ENCODE results near the gene PAQR7. TPM values are rescaled to one million over a fixed set of nuclear protein-coding genes. Genes with fewer than 3 reads are reported as not detected.

The PAQR7 gene, protein sequence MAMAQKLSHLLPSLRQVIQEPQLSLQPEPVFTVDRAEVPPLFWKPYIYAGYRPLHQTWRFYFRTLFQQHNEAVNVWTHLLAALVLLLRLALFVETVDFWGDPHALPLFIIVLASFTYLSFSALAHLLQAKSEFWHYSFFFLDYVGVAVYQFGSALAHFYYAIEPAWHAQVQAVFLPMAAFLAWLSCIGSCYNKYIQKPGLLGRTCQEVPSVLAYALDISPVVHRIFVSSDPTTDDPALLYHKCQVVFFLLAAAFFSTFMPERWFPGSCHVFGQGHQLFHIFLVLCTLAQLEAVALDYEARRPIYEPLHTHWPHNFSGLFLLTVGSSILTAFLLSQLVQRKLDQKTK
- 8.0 TPM for polyA plus RNA-seq (2013, experiment 1 of 2)
- polyA plus RNA-seq (2013, experiment 2 of 2), result 8.1 TPM

DNA sequence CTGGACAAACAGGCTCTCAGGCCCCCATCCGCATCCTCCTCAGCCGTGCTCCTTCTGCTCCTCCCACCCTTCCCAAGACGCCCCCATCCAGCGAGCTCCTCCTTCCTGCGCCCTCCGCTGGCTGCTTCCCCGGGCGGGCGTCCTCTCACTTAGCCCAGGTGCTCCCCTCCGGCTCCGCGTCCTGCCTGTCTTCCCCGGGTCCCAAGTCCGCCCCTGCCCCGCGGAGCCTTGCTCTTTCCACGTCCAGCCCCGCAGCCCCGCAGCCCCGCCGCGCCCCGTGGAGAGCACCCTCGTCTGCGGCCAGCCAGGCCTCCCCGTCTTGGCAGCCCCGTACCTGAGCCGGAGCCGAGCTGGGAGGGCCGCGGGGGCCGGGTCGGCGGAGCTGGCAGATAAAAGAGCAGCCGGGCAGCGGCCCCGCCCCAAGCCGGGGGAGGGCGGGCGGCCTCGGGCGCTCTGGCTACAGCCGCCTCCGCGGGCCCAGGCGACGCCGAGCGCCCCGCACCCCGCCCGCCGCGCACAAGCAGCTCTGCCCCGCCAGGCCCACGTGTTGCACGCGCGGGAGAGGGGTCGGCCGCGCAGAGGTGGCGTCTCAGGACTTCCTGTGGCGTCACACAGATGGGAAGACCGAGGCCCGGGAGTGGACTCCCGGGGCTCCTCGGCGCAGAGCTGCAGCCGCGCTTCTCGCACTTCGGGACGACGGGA, at the start of gene PAQR7:
Gene PAQR7 (minus strand): TSS at position 555 of the 702 bp plus-strand sequence. CDS start 11,869 bp downstream, outside the sequence.
- Histone ChIP-seq H3K4me3 (ENCODE audit: extremely low read depth, insufficient read depth, low read length, poor library complexity, severe bottlenecking) (peak within 1 kb of the TSS; percentile 62), H3K4me1 (ENCODE audit: control insufficient read depth, insufficient read depth, low read length, poor library complexity, severe bottlenecking) (peaks cover 10% of the 10 kb centered on the region), H3K9me3 (ENCODE audit: control insufficient read depth, low read length) (no peaks in the 10 kb centered on the region), H3K36me3 (ENCODE audit: control insufficient read depth, insufficient read depth, low read length) (no peaks in the 10 kb centered on the region), H3K27ac (ENCODE audit: low read depth, low read length, severe bottlenecking) (peak within 1 kb of the TSS; percentile 83)
- 0 to 1% methylated on average over 63 of the region's 75 CpGs for WGBS, 2 experiments (ENCODE audit: insufficient coverage in 2 of 2)

DNA sequence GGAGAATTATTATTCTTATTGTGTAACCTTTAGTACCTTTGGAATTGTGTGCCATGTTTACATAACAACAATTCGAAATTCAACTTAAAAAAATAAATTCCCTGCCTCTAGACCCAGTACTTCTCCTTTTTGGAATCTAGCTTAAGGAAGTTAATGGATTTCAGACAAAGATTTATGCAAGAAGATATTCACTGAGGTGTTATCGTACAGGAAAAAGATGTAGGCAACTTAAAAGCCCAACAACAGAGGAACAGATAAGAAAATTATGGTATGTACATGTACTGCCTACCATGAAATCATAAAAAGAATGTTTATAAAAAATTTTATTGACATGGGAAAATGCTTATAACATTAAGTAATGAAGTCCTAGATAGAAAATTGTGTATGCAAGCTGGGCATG, 48.9 kb upstream of the PAQR7 start:
- Histone ChIP-seq H3K36me3 (ENCODE audit: control insufficient read depth, insufficient read depth, low read length) (no peaks in the 10 kb centered on the region), H3K4me3 (ENCODE audit: extremely low read depth, insufficient read depth, low read length, poor library complexity, severe bottlenecking) (no peak overlapping the region), H3K4me1 (ENCODE audit: control insufficient read depth, insufficient read depth, low read length, poor library complexity, severe bottlenecking) (peaks cover 10% of the 10 kb centered on the region), H3K27ac (ENCODE audit: low read depth, low read length, severe bottlenecking) (no peak overlapping the region), H3K9me3 (ENCODE audit: control insufficient read depth, low read length) (no peaks in the 10 kb centered on the region)
- WGBS, 2 experiments (ENCODE audit: insufficient coverage in 2 of 2), result 100% methylated on average over 1 of the region's 2 CpGs; no CpG with 5 or more reads in 1 of the 2 experiments

DNA sequence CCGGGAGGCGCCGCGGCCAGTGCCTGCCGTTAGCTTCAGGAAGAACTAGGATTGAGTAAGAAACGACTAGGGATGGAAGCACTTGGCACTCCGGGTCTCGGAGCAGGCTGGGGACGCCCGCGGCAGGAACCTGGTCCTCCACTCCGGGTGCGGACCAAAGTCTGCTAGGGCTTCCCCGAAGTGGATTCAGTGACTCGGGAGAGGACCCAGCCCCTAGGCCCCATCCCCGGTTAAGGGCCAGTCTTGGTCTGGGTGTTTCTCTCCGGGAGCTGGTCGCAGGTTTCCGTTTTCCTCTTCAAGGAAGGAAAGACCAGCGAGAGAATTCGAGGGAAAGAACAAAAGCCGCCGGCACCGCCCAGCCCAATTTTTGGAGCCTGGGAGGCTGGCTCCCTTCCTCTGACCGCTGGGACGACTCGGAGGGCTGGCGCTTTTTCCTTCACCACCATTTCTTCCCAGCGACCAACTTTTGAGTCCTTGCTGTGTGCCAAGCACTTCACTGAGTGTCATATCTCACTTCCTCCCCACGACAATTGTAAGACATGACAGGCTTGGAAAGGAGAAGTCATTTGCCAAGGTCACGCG, 47.6 kb upstream of the PAQR7 start:
- WGBS, 2 experiments (ENCODE audit: insufficient coverage in 2 of 2), result 2% methylated on average over 21 to 29 of the region's 32 CpGs
- H3K4me3 ChIP-seq (ENCODE audit: extremely low read depth, insufficient read depth, low read length, poor library complexity, severe bottlenecking), result peak overlapping the region; percentile 50
- H3K9me3 ChIP-seq (ENCODE audit: control insufficient read depth, low read length), result no peaks in the 10 kb centered on the region
- H3K36me3 ChIP-seq (ENCODE audit: control insufficient read depth, insufficient read depth, low read length), result no peaks in the 10 kb centered on the region
- peak overlapping the region; percentile 66 for H3K27ac ChIP-seq (ENCODE audit: low read depth, low read length, severe bottlenecking)
- peaks cover 10% of the 10 kb centered on the region for H3K4me1 ChIP-seq (ENCODE audit: control insufficient read depth, insufficient read depth, low read length, poor library complexity, severe bottlenecking)

DNA sequence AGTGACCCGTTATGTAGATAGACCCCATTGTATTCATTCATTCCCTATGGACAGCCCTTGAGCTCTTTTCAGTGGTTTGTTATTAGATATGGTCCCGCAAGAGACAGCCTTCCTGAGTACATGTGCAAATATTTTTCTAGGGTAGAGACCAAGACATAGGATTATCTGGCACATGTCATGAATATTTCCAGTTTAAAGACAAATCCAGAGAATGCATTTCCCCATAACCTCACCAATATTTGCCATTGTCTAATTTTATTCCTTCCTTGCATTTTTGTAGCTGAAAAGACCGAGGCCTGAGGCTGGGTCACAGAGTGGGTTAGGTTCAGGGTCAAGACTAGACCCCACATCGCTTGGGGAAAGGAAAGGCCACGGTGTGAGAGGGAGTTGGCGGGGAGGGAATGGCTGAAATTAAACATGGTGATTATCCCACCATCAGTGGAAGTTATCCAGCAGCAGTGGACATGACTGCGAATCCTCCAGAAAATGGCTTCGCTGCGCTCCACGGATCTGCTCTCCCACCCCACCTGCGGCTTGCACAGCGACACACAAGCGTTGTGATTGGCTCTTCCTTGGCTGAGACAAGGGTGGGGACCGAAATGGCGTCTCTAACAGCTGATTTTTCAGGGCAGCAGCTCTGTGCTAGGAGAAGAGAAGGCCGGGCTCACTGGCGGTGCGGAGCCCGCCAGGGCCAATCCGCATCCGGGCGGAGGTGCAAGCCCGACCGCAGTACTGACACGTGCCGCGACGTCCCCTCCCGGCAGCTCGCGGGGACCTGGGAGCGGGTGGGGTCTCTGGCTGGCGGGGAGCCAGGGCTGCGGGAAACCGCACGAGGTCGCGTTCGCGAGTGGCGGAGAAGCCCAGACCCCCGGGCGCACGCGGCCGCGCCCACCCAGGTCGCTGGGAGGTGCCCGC, 46.8 kb upstream of the PAQR7 start:
- peak overlapping the region; percentile 66 for H3K27ac ChIP-seq (ENCODE audit: low read depth, low read length, severe bottlenecking)
- peaks cover 8% of the 10 kb centered on the region for H3K4me1 ChIP-seq (ENCODE audit: control insufficient read depth, insufficient read depth, low read length, poor library complexity, severe bottlenecking)
- H3K9me3 ChIP-seq (ENCODE audit: control insufficient read depth, low read length), result no peaks in the 10 kb centered on the region
- H3K4me3 ChIP-seq (ENCODE audit: extremely low read depth, insufficient read depth, low read length, poor library complexity, severe bottlenecking), result peak overlapping the region; percentile 50
- no peaks in the 10 kb centered on the region for H3K36me3 ChIP-seq (ENCODE audit: control insufficient read depth, insufficient read depth, low read length)
- WGBS, 2 experiments (ENCODE audit: insufficient coverage in 2 of 2), result 6 to 9% methylated on average over 39 to 46 of the region's 49 CpGs

DNA sequence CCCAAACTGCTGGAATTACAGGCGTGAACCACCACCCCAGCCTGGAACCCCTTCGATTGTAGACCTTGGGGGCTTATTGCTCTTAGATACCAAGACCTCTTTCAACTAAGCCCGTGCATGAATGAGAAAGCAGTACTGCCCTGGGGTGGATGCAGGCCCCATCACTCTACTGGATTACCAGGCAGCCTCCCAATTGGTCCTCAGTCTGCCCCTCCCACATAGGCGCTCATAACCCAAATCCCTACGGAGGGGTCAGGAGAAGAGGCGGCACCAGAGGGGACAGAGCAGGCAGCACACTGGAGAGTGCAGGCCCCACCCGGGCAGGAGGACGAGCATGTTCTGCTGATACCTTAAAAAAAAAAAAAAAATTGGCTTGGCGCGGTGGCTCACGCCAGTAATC, 43.1 kb upstream of the PAQR7 start:
- H3K4me1 ChIP-seq (ENCODE audit: control insufficient read depth, insufficient read depth, low read length, poor library complexity, severe bottlenecking), result peaks cover 4% of the 10 kb centered on the region
- no peak overlapping the region for H3K4me3 ChIP-seq (ENCODE audit: extremely low read depth, insufficient read depth, low read length, poor library complexity, severe bottlenecking)
- no peaks in the 10 kb centered on the region for H3K9me3 ChIP-seq (ENCODE audit: control insufficient read depth, low read length)
- H3K27ac ChIP-seq (ENCODE audit: low read depth, low read length, severe bottlenecking), result no peak overlapping the region
- 81 to 93% methylated on average over 8 to 10 of the region's 11 CpGs for WGBS, 2 experiments (ENCODE audit: insufficient coverage in 2 of 2)
- no peaks in the 10 kb centered on the region for H3K36me3 ChIP-seq (ENCODE audit: control insufficient read depth, insufficient read depth, low read length)

DNA sequence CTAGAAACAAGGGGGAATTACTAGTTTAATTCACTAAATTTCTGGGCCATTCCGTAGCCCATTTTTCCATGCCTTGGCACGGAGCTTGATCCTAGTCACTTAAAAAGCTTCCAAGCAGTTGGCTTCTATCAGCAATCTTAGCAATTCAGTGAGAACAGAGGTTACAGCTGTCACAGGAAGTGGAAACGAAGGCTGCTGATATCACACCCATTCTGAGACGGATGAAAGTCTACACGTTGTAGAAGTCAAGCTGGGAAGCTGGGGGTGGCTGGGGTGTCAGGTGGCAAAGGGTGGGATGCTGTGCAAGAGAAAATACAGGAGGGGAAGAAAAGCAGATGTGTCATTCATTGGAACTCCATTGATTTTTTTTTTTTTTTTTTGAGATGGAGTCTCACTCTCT, 42.5 kb upstream of the PAQR7 start:
- no peaks in the 10 kb centered on the region for H3K36me3 ChIP-seq (ENCODE audit: control insufficient read depth, insufficient read depth, low read length)
- 42 to 46% methylated on average over 5 of the region's 5 CpGs for WGBS, 2 experiments (ENCODE audit: insufficient coverage in 2 of 2)
- H3K27ac ChIP-seq (ENCODE audit: low read depth, low read length, severe bottlenecking), result peak overlapping the region; percentile 13
- H3K4me1 ChIP-seq (ENCODE audit: control insufficient read depth, insufficient read depth, low read length, poor library complexity, severe bottlenecking), result peaks cover 4% of the 10 kb centered on the region
- no peak overlapping the region for H3K4me3 ChIP-seq (ENCODE audit: extremely low read depth, insufficient read depth, low read length, poor library complexity, severe bottlenecking)
- H3K9me3 ChIP-seq (ENCODE audit: control insufficient read depth, low read length), result no peaks in the 10 kb centered on the region

DNA sequence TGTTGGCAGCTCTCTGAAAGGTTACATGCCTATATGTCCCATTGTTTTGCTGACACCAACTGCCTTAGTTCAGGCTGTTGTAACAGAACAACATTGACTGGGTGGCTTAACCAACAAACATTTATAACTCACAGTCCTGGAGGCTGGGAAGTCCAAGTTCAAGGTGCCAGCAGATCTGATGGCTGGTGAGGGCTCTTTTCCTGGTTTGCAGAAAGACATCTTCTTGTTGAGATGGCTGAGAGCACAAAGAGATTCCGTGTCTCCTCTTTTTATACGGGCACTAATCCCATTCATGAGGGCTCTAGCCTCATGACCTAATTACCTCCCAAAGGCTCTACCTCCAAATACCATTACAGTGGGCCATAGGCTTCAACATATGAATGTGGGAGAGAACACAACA, 41.0 kb upstream of the PAQR7 start:
- Histone ChIP-seq H3K27ac (ENCODE audit: low read depth, low read length, severe bottlenecking) (no peak overlapping the region), H3K4me1 (ENCODE audit: control insufficient read depth, insufficient read depth, low read length, poor library complexity, severe bottlenecking) (peaks cover 9% of the 10 kb centered on the region), H3K36me3 (ENCODE audit: control insufficient read depth, insufficient read depth, low read length) (no peaks in the 10 kb centered on the region), H3K9me3 (ENCODE audit: control insufficient read depth, low read length) (no peaks in the 10 kb centered on the region), H3K4me3 (ENCODE audit: extremely low read depth, insufficient read depth, low read length, poor library complexity, severe bottlenecking) (no peak overlapping the region)
- 83% methylated on average over 2 of the region's 2 CpGs; no CpG with 5 or more reads in 1 of the 2 experiments for WGBS, 2 experiments (ENCODE audit: insufficient coverage in 2 of 2)

DNA sequence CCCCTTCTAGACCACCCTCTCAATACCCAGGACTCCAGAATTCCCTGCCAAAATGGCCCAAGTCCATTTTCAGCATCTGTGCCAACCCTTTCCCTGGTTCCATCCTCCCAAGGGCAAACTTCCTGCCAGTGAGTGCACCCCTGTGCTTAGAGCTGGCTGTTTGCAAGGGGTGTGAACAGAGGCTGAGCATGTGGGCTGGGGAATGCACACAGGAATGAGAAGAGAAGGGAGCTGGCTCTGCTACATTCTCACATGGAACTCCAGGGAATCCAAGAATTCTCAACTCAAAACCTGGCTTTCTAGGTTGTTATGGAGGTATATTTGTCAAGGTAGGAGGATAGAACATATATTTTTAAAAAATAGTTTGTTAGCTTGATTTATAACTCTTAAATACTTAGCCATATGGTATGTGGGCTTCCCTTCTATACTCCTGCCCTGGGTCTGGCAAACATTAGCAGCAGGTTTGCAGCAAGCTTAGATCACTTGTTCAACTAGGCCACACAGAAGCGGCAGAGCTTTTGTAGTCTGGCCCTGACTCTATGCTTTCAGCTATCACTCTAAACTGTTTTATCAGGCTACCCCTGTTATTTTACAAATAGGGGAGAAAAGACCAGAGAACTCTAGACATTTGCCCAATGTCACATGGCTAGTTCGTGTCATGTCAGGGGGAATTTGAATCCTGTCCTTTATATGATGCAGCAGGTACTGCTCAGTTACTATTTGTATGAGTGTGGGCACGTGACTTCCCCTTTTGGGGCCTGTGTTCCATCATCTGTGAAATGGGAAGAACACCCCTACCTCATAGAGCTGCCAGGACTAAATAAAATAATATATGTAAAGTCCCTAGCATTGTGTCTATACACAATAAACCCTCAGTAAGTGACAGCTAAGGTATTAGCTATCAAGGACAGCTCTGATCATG, 38.8 kb upstream of the PAQR7 start:
- Histone ChIP-seq H3K9me3 (ENCODE audit: control insufficient read depth, low read length) (no peaks in the 10 kb centered on the region), H3K4me3 (ENCODE audit: extremely low read depth, insufficient read depth, low read length, poor library complexity, severe bottlenecking) (no peak overlapping the region), H3K27ac (ENCODE audit: low read depth, low read length, severe bottlenecking) (no peak overlapping the region), H3K4me1 (ENCODE audit: control insufficient read depth, insufficient read depth, low read length, poor library complexity, severe bottlenecking) (peaks cover 9% of the 10 kb centered on the region), H3K36me3 (ENCODE audit: control insufficient read depth, insufficient read depth, low read length) (no peaks in the 10 kb centered on the region)
- 100% methylated on average over 1 of the region's 3 CpGs; no CpG with 5 or more reads in 1 of the 2 experiments for WGBS, 2 experiments (ENCODE audit: insufficient coverage in 2 of 2)

DNA sequence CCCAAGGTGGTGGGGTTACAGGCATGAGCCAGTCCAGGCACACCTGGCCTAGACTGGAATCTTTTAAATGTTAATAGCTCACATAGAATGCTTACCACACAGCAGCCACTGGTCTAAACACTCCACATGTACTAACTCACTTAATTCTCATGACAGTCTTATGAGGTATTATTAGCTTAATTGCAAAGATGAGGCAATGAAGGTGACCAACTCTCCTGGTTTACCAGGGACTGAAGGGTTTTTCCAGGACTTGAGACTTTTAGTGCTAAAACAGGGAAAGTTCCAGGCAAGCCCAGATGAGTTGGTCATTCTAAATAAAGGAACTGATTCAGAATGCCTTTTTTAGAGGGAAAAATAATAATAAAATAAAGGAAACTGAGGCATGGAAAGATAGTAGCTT, 37.7 kb upstream of the PAQR7 start:
- Histone ChIP-seq H3K27ac (ENCODE audit: low read depth, low read length, severe bottlenecking) (no peak overlapping the region), H3K36me3 (ENCODE audit: control insufficient read depth, insufficient read depth, low read length) (no peaks in the 10 kb centered on the region), H3K9me3 (ENCODE audit: control insufficient read depth, low read length) (no peaks in the 10 kb centered on the region), H3K4me1 (ENCODE audit: control insufficient read depth, insufficient read depth, low read length, poor library complexity, severe bottlenecking) (peaks cover 9% of the 10 kb centered on the region), H3K4me3 (ENCODE audit: extremely low read depth, insufficient read depth, low read length, poor library complexity, severe bottlenecking) (no peak overlapping the region)

Measured in mesodermal cell (in vitro differentiated cells).